ENCODE results near the gene LCN10. TPM values are rescaled to one million over a fixed set of nuclear protein-coding genes. Genes with fewer than 3 reads are reported as not detected.
A peak's percentile ranks its signal among the peaks of the same experiment; 100 is the strongest.

Gene LCN10
- total and polyA plus RNA-seq, 2 of the 13 experiments (the other 11 are each of a cell fraction or from before 2014, with no cell fraction given) = 0.53 to 0.61 TPM

- no peak for TF ChIP-seq ZNF431 (CRISPR knock-in tag; IDR thresholded peaks at IDR 0.05; ENCODE audit: borderline replicate concordance, low read depth)
- no peak for TF ChIP-seq ZNF558 (CRISPR knock-in tag; IDR thresholded peaks at IDR 0.05; ENCODE audit: borderline replicate concordance)
- no peak for TF ChIP-seq ZNF713 (CRISPR knock-in tag; IDR thresholded peaks at IDR 0.05)
- TF ChIP-seq MAFG (CRISPR knock-in tag; IDR thresholded peaks at IDR 0.05) = no peak
- peak; percentile 20 for TF ChIP-seq ASH2L (IDR thresholded peaks at IDR 0.05; ENCODE audit: insufficient read length, low read depth, low read length)
- TF ChIP-seq RFX5 (IDR thresholded peaks at IDR 0.05; ENCODE audit: low read depth, low read length) = no peak
- no peak for TF ChIP-seq GRHL1 (CRISPR knock-in tag; conservative IDR thresholded peaks at IDR 0.05)
- no peak for TF ChIP-seq ZNF205 (CRISPR knock-in tag; IDR thresholded peaks at IDR 0.05)
- no peak for TF ChIP-seq ISL2 (CRISPR knock-in tag; IDR thresholded peaks at IDR 0.05)
- TF ChIP-seq RAD51 (IDR thresholded peaks at IDR 0.05; ENCODE audit: borderline replicate concordance) = no peak
- no peak for TF ChIP-seq SRSF4 (IDR thresholded peaks at IDR 0.05; ENCODE audit: low read depth, low read length, poor library complexity, severe bottlenecking)
- peak; percentile 41 for TF ChIP-seq ZNF547 (CRISPR knock-in tag; IDR thresholded peaks at IDR 0.05)
- TF ChIP-seq ZNF678 (CRISPR knock-in tag; IDR thresholded peaks at IDR 0.05) = no peak
- TF ChIP-seq ZBTB21 (CRISPR knock-in tag; IDR thresholded peaks at IDR 0.05) = no peak
- TF ChIP-seq HOXA5 (CRISPR knock-in tag; IDR thresholded peaks at IDR 0.05) = no peak; the same call in 1 of the 2 replicates
- no peak for TF ChIP-seq SETDB1 (CRISPR knock-in tag; IDR thresholded peaks at IDR 0.05; ENCODE audit: borderline replicate concordance)
- TF ChIP-seq NCOA5 (CRISPR knock-in tag; IDR thresholded peaks at IDR 0.05) = no peak
- no peak for TF ChIP-seq CHCHD3 (CRISPR knock-in tag; IDR thresholded peaks at IDR 0.05)
- TF ChIP-seq ZNF770 (CRISPR knock-in tag; IDR thresholded peaks at IDR 0.05) = no peak
- TF ChIP-seq CSRNP2 (CRISPR knock-in tag; conservative IDR thresholded peaks at IDR 0.05; ENCODE audit: low read depth) = no peak
- 0 out of 2 replicates have a peak, but pooled peaks have one; percentile 20 for TF ChIP-seq MTERF4 (CRISPR knock-in tag; IDR thresholded peaks at IDR 0.05)
- no peak for TF ChIP-seq NBN (conservative IDR thresholded peaks at IDR 0.05)
- TF ChIP-seq NKX3-1 (CRISPR knock-in tag; IDR thresholded peaks at IDR 0.05) = peak; percentile 52; the same call in 1 of the 2 replicates
- TF ChIP-seq NR2C2 (CRISPR knock-in tag; IDR thresholded peaks at IDR 0.05; ENCODE audit: borderline replicate concordance) = no peak; the same call in 1 of the 2 replicates
Measured at GRCh38 chr9:136790640-136791515, 48.1 kb upstream of the LCN10 start, which contains the start of gene TMEM141 (continued).
